Posterior vena cava (tissue), 2 donors: Measurements from ENCODE around the gene PVALB. TPM values are rescaled to one million over a fixed set of nuclear protein-coding genes. Genes with fewer than 3 reads are reported as not detected.
A peak's percentile ranks its signal among the peaks of the same experiment; 100 is the strongest.

Source experiments
- DNase-seq: peaks from one replicate; pipeline ENCODE4 v3.0.0-alpha.2; 2020; ENCODE audit warnings: low spot score
- intact Hi-C, 2 donors: fragments of 100-400 bp; cut with DNase I; formaldehyde crosslinking; loops; one replicate each; pipeline versions ENCODE4 v1.14.1 to v1.14.2; 2022 to 2023
- total RNA-seq, 2 donors: library from RNA; stranded (reverse); fragmentation: NEBNext Ultra II Directional; extraction: Animal tissue kit (Norgen Biotek cat#: 25700); gene quantifications; one replicate each; pipeline ENCODE4 v1.2.1, GENCODE V29; 2021
- donor health status: DM: yes; HTN: yes; CAD: no.
- donor health status: DM: yes; HTN: yes; CAD: no.

The PVALB gene
- total RNA-seq, 2 donors from 2014 or later, result not detected

- intact Hi-C loops, result loop anchor here in 1 of 2 donors (5.0 kb wide), 2 partner anchors 195 to 235 kb away; no protein-coding TSS in a partner anchor
- peak; percentile 94 for DNase-seq
Observed at GRCh38 chr22:36781656-36782627, 34.9 kb downstream of the PVALB start.

DNA sequence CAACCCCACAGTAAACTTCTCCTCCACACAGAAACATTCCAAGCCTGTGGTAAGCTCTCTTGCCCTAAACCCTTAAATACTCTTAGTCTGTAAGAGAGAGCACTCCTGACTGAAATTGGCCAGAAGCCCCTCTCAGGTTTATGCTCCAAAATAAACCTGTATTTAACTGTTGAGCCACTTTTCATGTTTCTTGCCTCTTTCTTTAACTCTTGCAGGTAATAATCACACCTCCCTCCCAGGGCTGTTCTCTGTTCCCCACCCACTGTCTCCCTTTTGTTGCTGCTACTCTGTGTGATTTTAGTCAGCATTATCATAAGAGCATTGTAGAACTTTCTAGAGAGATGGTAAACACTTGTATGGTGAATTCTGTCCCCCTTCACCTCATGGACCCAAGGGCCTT, 38.8 kb downstream of the PVALB start:
- DNase-seq, result no peak
- intact Hi-C loops, result loop anchor here in 1 of 2 donors (10.0 kb wide), 1 partner anchor 233 kb away; no protein-coding TSS in a partner anchor

- no peak for DNase-seq
- intact Hi-C loops, result loop anchor here (1.0 to 10.0 kb wide), 2 partner anchors 44 to 232 kb away; no protein-coding TSS in a partner anchor
Observed at GRCh38 chr22:36776722-36777121, 40.1 kb downstream of the PVALB start.

GRCh38 chr22:36775964-36776669, 40.7 kb downstream of the PVALB start, which contains the start of gene IFT27:
TSS of gene IFT27 (minus strand) at chr22:36776119. CDS start at chr22:36775707, 412 bp downstream.
- intact Hi-C loops, result loop anchor here (1.0 to 10.0 kb wide), 2 partner anchors 44 to 231 kb away; no protein-coding TSS in a partner anchor
- peak; percentile 99 for DNase-seq

GRCh38 chr22:36775586-36775963, 41.3 kb downstream of the PVALB start:
- no peak for DNase-seq
- intact Hi-C loops, result loop anchor here in 1 of 2 donors (10.0 kb wide), 1 partner anchor 231 kb away; no protein-coding TSS in a partner anchor

DNA sequence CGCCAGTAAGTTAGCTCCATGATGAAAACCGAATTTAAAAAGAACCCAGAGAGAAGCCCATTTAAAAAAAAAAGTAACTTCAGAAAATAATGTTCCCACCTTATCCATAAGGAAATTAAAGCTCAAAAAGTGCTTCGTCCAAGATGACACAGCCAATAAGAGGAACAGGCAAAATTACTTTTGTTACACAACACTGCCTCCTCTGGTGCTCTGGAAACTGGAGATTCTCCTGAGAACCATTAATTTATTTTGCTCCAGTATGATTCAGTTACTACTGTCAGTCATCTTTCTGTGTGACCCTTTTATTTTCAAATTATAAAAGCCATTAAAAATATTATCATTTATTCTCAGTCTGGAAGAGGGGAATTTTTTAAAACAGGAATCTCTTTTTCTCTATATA, 42.9 kb downstream of the PVALB start:
- intact Hi-C loops, result loop anchor here in 1 of 2 donors (10.0 kb wide), 1 partner anchor 229 kb away; no protein-coding TSS in a partner anchor
- DNase-seq, result no peak

DNA sequence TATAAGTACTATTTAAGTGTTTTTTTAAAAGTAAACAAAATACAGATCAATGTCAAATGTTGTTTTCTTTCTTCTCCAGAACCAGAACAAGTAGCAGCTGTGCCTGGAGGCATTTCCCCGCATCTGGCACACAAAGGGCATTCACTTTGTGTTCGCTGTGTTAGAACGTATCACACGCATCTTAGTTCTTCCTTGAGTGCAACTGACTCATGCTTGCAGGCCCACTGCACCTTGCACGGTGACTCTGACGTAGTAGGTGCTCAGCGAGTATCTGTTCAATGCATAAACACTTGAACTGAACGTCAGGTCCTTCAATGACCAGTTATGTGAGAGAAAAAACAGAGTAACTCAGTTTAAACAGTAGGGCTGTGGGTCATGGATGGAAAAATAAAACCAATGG, 44.4 kb downstream of the PVALB start:
- no peak for DNase-seq
- intact Hi-C loops, result loop anchor here in 1 of 2 donors (10.0 kb wide), 1 partner anchor 228 kb away; no protein-coding TSS in a partner anchor

DNA sequence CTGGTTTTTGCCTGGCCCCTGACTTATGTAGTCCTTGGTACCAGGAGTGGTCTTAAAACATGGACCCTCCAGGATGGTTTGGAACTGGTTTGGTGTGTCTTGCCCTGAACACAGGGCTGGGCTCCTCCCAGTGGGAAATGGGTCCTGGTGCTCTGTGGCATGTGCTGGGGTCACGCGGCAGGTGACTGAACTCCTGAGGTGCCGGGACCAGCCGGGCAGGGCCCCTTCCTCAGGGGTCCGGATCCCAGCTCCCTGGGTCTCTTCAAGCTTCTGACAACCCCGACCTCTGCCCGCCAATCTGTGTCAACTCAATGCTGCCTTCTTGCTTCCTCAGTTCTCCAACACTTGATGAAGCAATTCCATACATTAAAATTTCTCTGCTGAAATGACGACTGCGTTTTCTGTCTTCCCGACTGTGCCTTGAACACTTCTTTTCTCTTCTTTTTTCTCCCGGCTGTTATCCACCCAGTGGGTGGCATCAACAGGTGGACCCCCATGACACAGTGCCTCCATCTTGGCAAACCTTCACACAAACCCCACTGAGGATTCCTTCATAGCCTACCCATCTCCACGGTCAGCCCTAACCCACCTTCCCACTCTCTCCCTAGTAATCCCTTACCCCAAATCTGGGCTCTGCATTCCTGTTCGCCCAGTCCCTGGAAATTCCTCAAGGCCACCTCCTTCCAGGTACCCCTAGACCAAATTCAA, 45.3 kb downstream of the PVALB start:
- no peak for DNase-seq
- intact Hi-C loops, result loop anchor here in 1 of 2 donors (10.0 kb wide), 1 partner anchor 227 kb away; no protein-coding TSS in a partner anchor

DNA sequence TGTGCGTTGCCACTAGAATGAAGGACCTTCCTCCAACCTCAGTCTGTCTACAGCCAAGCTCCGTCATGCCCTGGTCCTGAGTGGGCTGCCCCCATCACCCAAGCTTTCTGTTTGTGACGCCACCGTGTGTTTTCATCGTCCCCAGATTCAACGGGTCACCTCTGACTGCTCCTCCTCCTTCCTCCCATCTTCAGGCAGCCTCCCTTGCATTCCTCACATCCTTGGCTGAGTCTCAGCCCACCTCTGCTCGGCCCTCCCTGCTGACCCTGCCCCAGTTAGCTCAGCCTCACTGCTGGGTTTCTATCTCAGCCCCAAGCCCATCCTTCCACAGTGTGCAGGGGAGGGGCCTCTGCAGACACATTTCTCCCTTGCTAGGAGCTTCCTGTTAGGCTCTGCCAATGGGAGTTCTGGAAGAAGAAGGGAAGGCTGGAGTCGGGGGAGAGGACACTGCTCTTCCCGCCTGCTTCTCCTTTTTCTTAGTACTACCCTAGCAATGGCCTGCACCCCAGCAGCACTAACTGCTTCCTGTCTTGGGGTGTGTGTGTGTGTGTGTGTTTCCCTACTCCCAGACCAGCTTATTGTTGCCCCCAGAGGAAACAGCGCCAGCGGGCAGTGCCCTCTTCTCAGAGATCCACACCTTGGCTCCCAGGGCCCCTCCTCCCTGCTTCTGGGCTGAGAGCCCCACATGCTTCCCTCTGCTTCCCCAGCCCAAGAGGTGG, 46.2 kb downstream of the PVALB start:
- no peak for DNase-seq
- intact Hi-C loops, result loop anchor here in 1 of 2 donors (10.0 kb wide), 1 partner anchor 226 kb away; no protein-coding TSS in a partner anchor

- intact Hi-C loops, result loop anchor here in 1 of 2 donors (10.0 kb wide), 1 partner anchor 225 kb away; no protein-coding TSS in a partner anchor
- no peak for DNase-seq
Observed at GRCh38 chr22:36769541-36770512, 47.0 kb downstream of the PVALB start.

DNA sequence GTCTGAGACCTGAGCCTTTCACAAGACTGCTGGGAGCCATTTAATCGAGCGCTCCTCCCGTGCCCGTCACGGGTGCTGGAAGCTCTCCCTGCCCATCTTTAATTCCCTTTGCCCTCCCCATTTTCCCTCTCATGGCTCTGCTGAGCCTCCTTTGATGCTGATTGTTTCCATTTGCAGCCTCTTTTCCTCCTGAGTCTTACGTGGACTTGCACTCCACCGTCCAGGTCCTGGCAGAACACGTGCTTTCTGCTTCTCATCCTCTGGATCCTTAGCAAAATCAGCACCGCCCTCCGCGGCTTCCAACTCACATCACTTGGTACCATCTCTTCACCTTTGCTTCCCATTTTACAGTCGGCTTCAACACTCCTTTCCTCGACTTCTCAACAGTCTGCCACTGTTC, 48.2 kb downstream of the PVALB start:
- intact Hi-C loops, result no loop called here
- DNase-seq, result no peak

GRCh38 chr22:36768141-36768540, 48.7 kb downstream of the PVALB start:
- DNase-seq, result no peak
- intact Hi-C loops, result no loop called here

DNA sequence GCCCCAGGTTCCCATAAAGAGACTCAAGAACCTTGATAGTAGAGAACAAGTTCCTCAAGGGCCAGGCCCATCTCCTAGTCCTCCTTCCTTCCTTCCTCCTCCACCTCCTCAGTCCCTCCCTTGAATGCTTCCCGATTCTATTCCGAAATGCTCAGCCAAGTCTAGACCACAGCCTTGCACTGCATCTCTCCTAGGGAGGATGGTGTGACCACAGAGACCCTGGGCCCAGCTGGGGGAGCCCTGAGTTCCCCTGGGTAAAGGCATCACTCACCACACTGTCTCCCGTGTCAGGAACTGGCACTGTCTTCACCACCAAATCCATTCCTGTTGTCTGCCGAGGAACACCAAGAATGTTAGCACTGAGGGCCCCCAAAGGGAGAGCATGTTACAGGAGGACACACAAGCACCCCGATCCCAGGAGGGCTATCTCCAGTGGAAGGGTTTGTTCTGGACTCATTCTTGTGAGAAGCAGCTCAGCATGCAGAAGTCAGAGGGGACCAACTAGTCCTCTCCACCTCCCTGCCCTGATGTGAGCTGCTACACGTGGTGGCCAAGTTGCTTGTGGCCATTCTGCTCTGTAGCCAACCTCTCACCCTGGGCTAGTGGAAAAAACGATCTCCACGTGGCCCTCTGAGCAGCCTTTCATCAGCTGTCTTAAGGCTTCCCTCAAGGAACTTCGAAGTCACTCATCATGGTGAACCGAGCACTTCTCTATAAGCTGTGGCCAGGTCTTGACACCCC, 49.6 kb downstream of the PVALB start:
- no peak for DNase-seq
- intact Hi-C loops, result no loop called here

DNA sequence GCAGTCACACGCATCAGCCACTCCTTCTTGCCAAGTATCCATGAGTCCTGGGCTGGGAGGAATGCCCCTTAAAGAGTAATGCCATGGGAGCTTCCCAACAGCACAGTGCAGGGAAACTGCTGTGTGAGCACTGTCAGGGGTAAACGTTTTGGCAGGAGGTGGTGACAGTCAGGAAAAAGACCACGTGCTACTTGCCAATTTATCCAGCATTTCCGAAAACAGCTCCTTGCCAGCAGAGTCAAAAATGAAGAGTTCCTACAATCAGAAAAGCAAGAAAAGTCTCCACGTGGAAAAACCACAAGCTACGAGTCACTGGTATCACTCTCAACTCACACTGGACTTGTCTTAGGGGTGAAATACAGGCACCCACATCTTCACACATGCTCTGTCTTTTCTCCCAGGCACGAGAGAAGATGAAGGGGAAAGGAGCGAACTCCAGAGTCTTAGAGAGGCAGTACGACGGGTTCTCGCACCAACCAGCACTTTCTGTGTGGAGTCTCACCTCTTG, 50.8 kb downstream of the PVALB start:
- intact Hi-C loops, result no loop called here
- DNase-seq, result no peak

GRCh38 chr22:36765131-36765942, 51.5 kb downstream of the PVALB start:
- DNase-seq, result no peak
- intact Hi-C loops, result no loop called here
